Heart right ventricle (tissue), 16 donors: Measurements from ENCODE around the gene KLHDC7B. TPM values are rescaled to one million over a fixed set of nuclear protein-coding genes. Genes with fewer than 3 reads are reported as not detected.

Experiments used
- ATAC-seq, 8 donors: fragments of 200-7000 bp; cut with Tn5 transposase; one replicate each; pipeline ENCODE4 v1.9.1; 2020; ENCODE audit warnings: mild to moderate bottlenecking in 8 of 8, moderate library complexity in 8 of 8, moderate number of reproducible peaks in 1 of 8
- DNase-seq, 2 donors: peaks; one replicate each; pipeline ENCODE4 v3.0.0-alpha.2; 2020
- H3K27ac ChIP-seq, 10 donors: fragments of 200-600 bp; sonication (generic) in 2 of 10; one replicate each; pipeline versions ENCODE4 v1.5.0 to v1.8.0; 2020 to 2022; ENCODE audit warnings: mild to moderate bottlenecking in 3 of 10
- H3K27me3 ChIP-seq, 7 donors: fragments of 200-600 bp; one replicate each; pipeline ENCODE4 v1.8.0; 2021 to 2022; ENCODE audit warnings: mild to moderate bottlenecking in 2 of 7
- H3K36me3 ChIP-seq, 9 donors: fragments of 200-600 bp; sonication (generic) in 1 of 9; one replicate each; pipeline versions ENCODE4 v1.5.0 to v1.8.0; 2020 to 2022; ENCODE audit warnings: mild to moderate bottlenecking in 2 of 9
- H3K4me1 ChIP-seq, 9 donors: fragments of 200-600 bp; sonication (generic) in 1 of 9; one replicate each; pipeline versions ENCODE4 v1.5.0 to v1.8.0; 2020 to 2022; ENCODE audit warnings: mild to moderate bottlenecking in 4 of 9
- H3K4me3 ChIP-seq, 10 donors: fragments of 200-600 bp; sonication (generic) in 2 of 10; one replicate each; pipeline versions ENCODE4 v1.5.0 to v1.8.0; 2020 to 2022; ENCODE audit warnings: mild to moderate bottlenecking in 7 of 10, moderate library complexity in 2 of 10
- H3K9me3 ChIP-seq, 11 donors: fragments of 200-600 bp in 10 of 11; sonication (generic) in 2 of 11; one replicate each; pipeline versions ENCODE4 v1.5.0 to v1.8.0; 2013 to 2022; ENCODE audit warnings: mild to moderate bottlenecking in 2 of 11, control low read depth in 1 of 11, moderate library complexity in 1 of 11
- CTCF ChIP-seq, 9 donors: fragments of 200-600 bp; sonication (generic) in 2 of 9; IDR thresholded peaks; one replicate each; pipeline versions ENCODE4 v1.5.0 to v1.8.0; 2021 to 2022; ENCODE audit warnings: antibody characterized with exemption in 9 of 9, mild to moderate bottlenecking in 5 of 9, moderate library complexity in 1 of 9
- WGBS, 2 donors: extraction: QIAGEN DNeasy Blood & Tissue Kit; methylation state at CpG; one replicate each; pipeline ENCODE4 v1.1.7; 2013; ENCODE audit warnings: inconsistent platforms in 1 of 2; 5-methylcytosine and 5-hydroxymethylcytosine counted together
- intact Hi-C, 10 donors: fragments of 100-400 bp; cut with DNase I; formaldehyde crosslinking; loops; one replicate each; pipeline versions ENCODE4 v1.11.1 to v1.14.2; 2022
- polyA plus RNA-seq, 2 donors: library from polyadenylated mRNA; stranded (reverse); fragments of 200-250 nt; gene quantifications; one replicate each; pipeline ENCODE4 v1.2.3, GENCODE V29; 2013
- total RNA-seq, 10 donors: library from RNA; stranded (reverse); fragmentation: NEBNext Ultra II Directional in 3 of 10; extraction: Animal tissue kit (Norgen Biotek cat#: 25700) in 3 of 10; gene quantifications; one replicate each; pipeline versions ENCODE4 v1.2.1 to v1.2.4, GENCODE V29; 2021 to 2023
- donor health status: Arrhythmogenic right ventricular cardiomyopathy.
- donor health status: ischemic (EF 13 %, LVEDD 7.1; RV severe dilation, severe dysfunction).
- donor health status: healthy with polysubstance abuse.
- donor health status: DM: no; HTN: yes; CAD: no.
- donor health status: DM: no; HTN: no; CAD: no.
- donor health status: ischemic (EF 25% LVEDD 6.9; RV normal size, moderate dysfunction).
- donor health status: ischemic (EF 25% LVEDD 5.7; RV mildly dilated, moderate dysfunction).
- donor health status: healthy.
- donor health status: DM: yes; HTN: yes; CAD: no.
- donor health status: Ischemic cardiomyopathy.
- donor health status: ischemic (EF 35%, LVEDD 5.7; RV mildly dilated, moderate dysfunction).
- donor health status: nonischemic (EF 11% LVEDD 7.7; RV severe dilation, severe dysfunction).
- donor health status: DM: yes; HTN: yes; CAD: no.
- donor health status: PGD.
- donor health status: ischemic (EF 29% LVEDD 5.4; RV normal size, mild dysfunction).
- donor health status: nonischemic (EF 23%, LVEDD 6.1; RV moderate dilation, normal function).

Gene KLHDC7B
- total and polyA plus RNA-seq, 12 donors = 0.10 to 1.3 (median 0.13) TPM; not detected in 7

DNA sequence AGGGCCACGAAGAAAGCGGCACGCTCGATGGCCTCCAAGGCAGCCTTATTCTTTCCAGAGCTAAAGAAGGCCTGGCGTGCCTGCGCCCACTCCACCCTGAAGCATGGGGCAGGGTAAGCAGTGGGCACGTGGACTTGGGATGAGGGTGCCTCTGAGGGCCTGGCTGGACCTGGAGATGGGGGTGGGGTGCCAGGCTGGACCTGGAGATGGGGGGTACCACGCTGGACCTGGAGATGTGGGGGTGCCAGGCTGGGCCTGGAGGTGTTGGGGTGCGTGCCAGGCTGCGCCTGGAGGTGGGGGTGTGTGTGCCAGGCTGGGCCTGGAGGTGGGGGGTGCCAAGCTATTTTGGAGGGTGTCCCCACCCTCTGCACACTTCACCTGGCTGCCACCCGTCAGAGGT is 27.3 kb downstream of the KLHDC7B start:
- ATAC-seq = no peak
- no peak overlapping the region for H3K4me3 ChIP-seq
- DNase-seq = no peak
- TF ChIP-seq CTCF (IDR thresholded peaks at IDR 0.05) = no peak
- WGBS, 2 donors = 93 to 94% methylated on average over 11 of the region's 11 CpGs
- peaks cover 0 to 86% (median 13%) of the 10 kb centered on the region in 9 donors for H3K36me3 ChIP-seq
- no peak overlapping the region for H3K27ac ChIP-seq
- no peaks in the 10 kb centered on the region for H3K9me3 ChIP-seq
- H3K27me3 ChIP-seq = no peaks in the 10 kb centered on the region
- peaks cover 0 to 40% (median 18%) of the 10 kb centered on the region in 9 donors for H3K4me1 ChIP-seq
- intact Hi-C loops = no loop called here

DNA sequence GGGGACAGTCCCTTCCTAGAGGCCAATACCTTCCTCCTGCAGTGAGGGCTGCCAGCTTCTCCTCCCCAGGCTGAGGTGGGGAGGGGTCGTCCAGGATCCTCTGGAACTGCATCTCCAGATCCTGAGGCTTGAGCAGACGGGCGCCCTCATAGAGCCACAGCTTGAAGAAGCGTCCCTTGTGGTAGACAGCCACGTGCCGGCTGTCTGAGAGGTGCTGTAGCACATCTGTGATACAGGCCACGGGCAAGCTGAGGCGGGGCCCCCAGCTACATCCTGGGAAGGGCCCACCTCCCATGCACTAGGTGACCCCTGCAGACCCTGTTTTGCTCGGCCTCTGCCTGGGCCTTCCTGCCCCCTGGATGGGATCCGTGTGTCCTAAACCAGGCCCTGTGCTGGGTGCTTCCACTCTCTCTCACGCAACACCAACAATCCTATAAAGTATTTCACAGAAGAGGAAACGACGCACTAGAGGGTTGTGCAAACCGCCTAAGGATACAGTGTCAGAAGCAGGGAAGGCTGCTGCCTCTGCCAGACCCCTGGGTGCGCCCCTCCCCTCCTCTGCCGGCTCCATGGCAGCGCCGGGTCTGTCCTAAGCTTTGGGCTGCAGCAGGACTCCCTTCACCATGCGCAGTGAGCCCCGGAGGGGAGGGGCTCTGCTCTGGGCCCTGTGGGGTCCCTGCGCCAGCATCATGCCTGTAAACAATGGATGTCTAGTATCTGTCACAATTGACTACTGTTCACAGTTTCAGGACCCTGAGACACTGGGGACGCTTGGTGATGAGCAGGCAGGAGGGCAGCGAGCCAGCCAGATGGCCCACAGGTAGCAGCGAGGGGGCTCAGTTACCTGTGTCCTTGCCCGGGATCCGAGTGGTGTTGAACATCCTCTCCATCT is 28.0 kb downstream of the KLHDC7B start:
- WGBS, 2 donors = 85 to 89% methylated on average over 26 of the region's 26 CpGs
- H3K27ac ChIP-seq = no peak overlapping the region
- TF ChIP-seq CTCF (IDR thresholded peaks at IDR 0.05) = no peak
- no peaks in the 10 kb centered on the region for H3K9me3 ChIP-seq
- no peak for ATAC-seq
- H3K4me1 ChIP-seq = peaks cover 3 to 48% (median 23%) of the 10 kb centered on the region in 9 donors
- H3K36me3 ChIP-seq = peaks cover 0 to 80% (median 11%) of the 10 kb centered on the region in 9 donors
- DNase-seq = no peak
- intact Hi-C loops = no loop called here
- no peak overlapping the region for H3K4me3 ChIP-seq
- H3K27me3 ChIP-seq = no peaks in the 10 kb centered on the region

GRCh38 chr22:50574383-50574755 is 28.7 kb downstream of the KLHDC7B start:
- 83 to 92% methylated on average over 11 of the region's 11 CpGs for WGBS, 2 donors
- H3K4me1 ChIP-seq = peaks cover 5 to 54% (median 29%) of the 10 kb centered on the region in 9 donors
- no peak for TF ChIP-seq CTCF (IDR thresholded peaks at IDR 0.05)
- peaks cover 0 to 80% (median 11%) of the 10 kb centered on the region in 9 donors for H3K36me3 ChIP-seq
- intact Hi-C loops = no loop called here
- no peaks in the 10 kb centered on the region for H3K27me3 ChIP-seq
- no peak overlapping the region for H3K27ac ChIP-seq
- H3K9me3 ChIP-seq = no peaks in the 10 kb centered on the region
- no peak for ATAC-seq
- DNase-seq = no peak
- H3K4me3 ChIP-seq = no peak overlapping the region

DNA sequence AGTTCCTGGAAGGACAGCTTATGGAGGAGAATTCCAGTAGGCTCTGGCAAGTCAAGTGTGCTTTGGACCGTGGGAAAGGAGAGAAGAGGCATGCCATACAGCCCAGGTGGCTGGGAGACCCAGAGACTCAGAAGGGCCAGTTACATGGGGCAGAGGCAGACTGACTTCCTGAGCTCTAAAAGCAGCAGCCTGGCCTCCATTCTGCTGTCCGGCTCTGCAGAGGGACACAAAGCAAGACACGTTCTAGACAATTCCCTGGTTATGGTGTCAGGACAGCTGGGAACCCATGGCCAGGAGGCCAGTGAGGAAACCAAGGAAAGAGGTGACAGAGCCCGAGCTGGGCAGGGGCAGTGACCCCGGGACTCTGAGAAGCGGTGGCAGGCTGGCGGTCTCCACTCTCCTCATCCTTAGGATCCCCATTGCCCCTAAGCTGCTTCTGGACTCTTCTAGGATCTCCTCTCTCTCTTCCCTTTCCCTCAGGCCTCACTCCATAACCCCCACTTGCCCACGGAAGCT is 29.8 kb downstream of the KLHDC7B start:
- DNase-seq = no peak
- Histone ChIP-seq H3K4me3 (no peak overlapping the region), H3K9me3 (no peaks in the 10 kb centered on the region), H3K4me1 (peaks cover 5 to 57% (median 33%) of the 10 kb centered on the region in 9 donors), H3K27ac (peak overlapping the region in 4 of 10 donors; percentile 4 to 100 (median 20)), H3K36me3 (peaks cover 0 to 80% (median 11%) of the 10 kb centered on the region in 9 donors), H3K27me3 (no peaks in the 10 kb centered on the region)
- intact Hi-C loops = loop anchor here in 3 of 10 donors (5.0 kb wide), 1 partner anchor 47 kb away; no protein-coding TSS in a partner anchor
- WGBS, 2 donors = 76 to 81% methylated on average over 8 of the region's 8 CpGs
- no peak for TF ChIP-seq CTCF (IDR thresholded peaks at IDR 0.05)
- ATAC-seq = no peak
